T-helper 22 cell (primary cell): Measurements from ENCODE around the gene MMP8.

ENCODE experiments used
- DNase-seq: peaks from one replicate; pipeline ENCODE4 v3.0.0-alpha.2; 2020; ENCODE audit warnings: low read depth

Gene MMP8

DNA sequence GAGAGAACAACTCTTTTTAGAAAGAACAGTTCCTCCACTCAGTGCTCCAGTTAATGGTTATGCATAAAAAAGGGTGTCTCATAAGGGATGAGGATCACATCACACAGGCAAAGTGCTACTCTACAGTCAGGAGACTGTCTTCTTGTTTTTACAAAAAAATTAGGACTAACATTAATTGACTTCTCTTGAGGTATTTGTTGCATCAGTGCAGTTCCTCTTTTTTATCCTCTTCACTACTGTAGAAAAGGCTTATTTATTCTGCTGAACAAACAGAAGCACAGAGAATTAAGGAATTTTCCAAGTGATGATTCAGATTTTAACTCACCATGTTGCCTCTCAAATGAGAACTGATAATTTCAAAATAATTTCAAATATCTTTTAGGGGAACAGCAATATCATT is 1.9 kb downstream of the MMP8 start:
- no peak for DNase-seq

DNA sequence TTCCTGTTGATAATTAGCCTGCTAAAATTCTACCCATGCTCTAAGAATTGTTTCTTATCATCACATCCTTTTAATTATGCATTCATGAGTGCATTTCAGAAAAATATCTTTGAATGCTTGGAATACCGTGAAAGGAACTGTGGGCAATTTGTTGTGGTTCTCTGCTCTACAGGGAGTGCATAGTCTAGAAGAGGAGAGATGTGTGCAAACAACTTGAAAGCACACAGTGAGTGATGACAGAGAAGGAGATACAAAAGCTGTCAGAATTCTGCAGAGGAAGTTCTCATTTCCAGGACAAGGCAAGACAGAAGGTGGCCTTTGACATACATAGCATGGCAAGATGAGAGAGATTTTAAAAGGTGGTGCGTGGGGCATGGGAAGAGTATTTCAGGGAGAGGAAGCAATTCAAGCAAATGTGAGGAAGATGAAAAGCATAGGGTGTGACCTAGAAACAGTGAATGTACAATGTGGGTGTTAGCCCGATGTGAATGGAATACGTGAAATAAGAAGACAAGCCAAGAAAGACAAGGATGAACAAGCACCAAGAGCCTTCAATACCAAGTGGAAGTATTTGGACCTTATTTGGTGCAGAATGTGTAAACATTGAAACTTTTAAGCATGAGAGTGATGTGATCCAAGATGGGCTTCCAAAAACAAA is 5.0 kb downstream of the MMP8 start:
- DNase-seq, result no peak

DNA sequence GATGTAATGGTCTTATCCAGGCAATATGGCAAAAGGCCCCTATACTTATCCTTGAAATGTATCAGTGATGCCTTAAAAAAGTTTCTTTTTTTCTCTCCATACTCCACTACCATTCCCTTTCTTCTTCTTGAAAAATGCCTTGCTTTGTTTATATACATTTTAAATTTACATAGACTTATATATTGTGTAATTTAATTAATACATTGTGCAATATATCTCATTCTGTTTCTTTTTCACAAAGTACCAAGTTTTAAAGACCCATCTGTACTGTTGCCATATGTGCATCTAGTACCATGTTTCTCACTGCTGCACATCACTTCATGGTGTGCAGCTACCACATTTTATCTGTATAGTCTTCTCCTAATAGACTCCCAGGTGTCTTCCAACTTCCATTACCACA is 7.5 kb downstream of the MMP8 start:
- DNase-seq, result no peak

- DNase-seq, result no peak
Measured at GRCh38 chr11:102716527-102716926, 8.2 kb downstream of the MMP8 start.

DNA sequence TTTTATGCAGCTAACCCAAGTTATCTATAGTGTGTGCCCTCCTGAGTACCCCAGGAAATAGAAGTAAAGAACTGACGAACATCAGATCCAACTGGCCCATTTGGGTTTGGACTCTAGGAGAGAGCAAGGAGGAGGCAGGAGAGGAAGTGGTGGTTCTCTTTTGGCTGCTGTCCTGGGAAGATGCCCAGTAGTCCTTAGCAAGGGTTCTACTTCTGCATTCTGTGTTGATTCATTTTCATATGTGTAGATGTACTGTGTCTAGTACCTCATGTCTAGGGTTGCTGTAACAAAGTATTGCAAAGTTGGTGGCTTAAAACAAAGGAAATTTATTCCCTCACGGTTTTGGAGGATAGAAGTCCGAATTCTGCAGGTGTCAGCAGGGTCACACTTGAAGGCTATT is 12.6 kb downstream of the MMP8 start:
- no peak for DNase-seq

- DNase-seq, result no peak
Measured at GRCh38 chr11:102709201-102709945, 15.4 kb downstream of the MMP8 start.

DNA sequence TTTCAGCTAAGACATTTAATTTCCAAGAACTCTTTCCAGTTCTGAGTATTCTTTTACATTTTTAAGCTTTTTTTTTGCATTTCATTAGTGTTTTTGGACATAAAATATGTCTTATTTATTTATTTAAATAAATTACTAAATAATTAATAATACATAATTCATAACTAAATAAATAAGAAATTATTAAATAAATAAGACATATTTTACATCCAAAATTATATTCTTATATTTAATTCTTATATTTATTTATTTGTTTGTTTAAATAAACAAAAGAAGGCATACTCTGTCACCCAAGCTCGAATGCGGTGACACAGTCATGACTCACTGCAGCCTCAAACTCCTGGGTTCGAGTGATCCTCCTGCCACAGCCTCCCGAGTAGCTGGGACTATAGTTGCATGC is 16.1 kb downstream of the MMP8 start:
- no peak for DNase-seq

DNA sequence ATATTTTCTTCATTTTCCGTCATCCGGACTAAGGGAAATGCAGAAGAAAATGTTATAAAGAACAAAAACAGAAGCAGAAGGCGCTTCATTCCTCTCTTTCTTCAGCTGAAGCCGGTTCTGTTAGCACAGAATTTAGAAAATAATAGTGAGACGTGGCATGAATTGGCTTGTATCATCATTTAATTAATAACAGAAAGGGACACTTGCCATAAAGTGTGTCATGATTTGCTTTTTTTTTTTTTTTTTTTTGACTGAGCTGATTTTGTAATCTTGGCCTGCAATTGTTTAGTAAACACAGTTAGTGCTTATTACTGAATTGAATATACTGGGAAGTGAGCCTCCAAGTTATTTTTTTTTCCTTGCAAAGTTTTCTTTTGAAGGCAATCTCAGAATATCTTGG is 19.1 kb downstream of the MMP8 start, which contains the start of gene MMP27:
Gene MMP27, minus strand, starts transcription at position 144 of the 400 bp plus-strand sequence. Its CDS starts 55 bp downstream, at position 89.
- DNase-seq, result no peak

- DNase-seq, result no peak
Measured at GRCh38 chr11:102704841-102705240, 19.9 kb downstream of the MMP8 start.

DNA sequence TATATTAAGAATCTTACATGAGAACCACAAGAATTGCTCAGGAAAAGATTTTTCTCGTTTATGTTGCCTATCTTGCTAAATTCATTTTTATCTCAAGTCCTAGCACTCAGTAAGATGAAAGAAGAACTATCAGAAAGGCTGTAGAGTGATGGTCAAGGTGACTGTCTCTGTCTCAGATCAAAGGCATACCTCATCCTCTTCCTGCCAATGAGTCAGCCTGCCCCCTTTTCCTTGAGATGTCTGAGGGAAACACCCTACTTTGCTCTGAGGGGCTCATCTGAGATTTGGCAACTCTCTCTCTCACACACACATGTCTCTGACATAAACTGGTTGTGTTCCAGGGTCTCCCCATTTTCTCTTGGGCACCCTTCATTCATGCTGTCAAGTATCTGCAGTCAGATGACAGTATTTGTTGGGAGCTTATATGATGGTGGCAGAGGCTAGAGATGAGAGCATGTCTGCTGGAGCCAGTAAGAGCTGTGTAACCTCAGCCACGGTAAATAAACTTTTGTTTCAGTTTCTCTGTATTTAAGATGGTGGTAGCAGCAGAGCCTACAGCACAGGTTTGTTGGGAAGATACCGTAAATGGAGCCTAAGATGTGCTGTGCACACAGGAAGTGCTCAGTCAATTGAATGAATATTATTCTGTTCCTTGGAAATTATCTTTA is 20.8 kb downstream of the MMP8 start:
- DNase-seq, result no peak

DNA sequence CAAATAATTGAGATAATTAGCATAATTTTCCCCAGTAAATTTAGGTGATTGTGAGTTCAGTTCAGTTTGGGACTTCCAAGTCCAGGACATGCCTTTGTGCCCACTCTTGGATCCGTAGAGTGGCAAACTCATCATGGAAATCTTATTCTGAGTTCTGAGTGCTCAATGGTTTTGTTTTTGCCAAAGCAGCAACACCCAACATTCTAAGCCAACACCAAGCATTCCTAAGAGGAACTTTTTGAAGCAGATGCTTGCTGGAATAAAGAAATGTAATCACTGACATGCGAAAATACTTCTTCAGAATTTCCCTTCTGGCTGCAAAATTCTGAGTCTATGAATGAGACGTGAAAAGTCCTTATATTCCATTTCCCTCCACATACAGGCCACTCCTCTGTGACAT is 29.6 kb downstream of the MMP8 start:
- DNase-seq, result no peak

- no peak for DNase-seq
Measured at GRCh38 chr11:102685754-102686153, 39.0 kb downstream of the MMP8 start.

DNA sequence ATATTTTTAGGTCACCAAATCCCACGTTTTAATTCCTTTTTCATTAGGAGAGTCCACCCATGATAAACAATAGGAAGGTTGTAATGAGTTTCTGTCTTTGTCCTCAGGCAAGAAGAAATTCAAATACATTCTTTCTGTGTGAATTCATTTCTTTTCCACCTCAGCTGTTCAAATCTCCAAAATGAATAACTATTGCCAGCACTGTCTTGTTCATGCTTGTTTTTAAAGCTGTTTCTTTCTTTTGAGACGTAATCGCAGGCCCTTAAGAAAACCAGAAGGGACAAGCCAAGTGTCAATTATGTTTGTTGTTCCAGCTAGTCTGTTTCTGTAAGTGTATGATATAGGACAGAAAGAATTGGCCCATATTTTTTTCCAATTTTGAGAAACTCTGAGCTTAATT is 39.4 kb downstream of the MMP8 start:
- DNase-seq, result no peak

GRCh38 chr11:102683277-102683676 is 41.5 kb downstream of the MMP8 start:
- no peak for DNase-seq

- no peak for DNase-seq
Measured at GRCh38 chr11:102680945-102681344, 43.8 kb downstream of the MMP8 start.

DNA sequence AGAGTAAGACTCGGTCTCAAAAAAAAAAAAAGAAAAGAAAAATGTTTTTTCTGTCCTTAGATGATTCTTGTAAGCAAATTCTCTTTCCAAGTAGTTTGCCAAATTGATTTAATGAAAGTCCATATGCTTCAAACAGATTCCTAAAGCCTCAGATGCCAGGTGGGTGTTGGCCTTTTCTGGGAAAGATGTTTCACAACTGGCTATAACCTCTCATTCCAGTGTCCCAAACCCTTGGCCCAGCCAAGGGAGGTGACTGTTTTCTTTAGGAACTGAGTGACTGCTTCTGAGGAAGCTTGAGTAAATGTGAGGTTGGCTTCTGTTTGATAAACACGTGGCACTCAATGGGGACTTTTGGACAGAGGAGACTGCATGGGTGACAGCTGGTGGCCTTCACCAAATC is 46.7 kb downstream of the MMP8 start:
- no peak for DNase-seq

GRCh38 chr11:102676084-102676483 is 48.7 kb downstream of the MMP8 start:
- DNase-seq, result no peak

DNA sequence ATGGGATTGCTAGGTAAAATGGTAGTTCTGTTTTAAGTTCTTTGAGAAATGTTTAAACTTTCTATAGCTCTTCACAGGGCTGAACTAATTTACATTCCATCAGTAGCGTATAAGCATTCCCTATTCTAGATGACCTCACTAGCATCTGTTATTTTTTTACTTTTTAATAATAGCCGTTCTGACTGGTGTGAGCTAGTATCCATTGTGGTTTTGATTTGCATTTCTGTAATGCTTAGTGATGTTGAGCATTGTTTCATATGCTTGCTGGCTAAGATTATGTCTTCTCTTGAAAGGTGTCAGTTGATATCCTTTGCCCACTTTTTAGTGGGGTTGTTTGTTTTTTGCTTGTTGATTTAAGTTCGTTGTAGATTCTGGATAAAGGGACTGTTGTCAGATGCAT is 55.1 kb downstream of the MMP8 start:
- DNase-seq, result no peak

GRCh38 chr11:102666331-102666957 is 58.3 kb downstream of the MMP8 start:
- no peak for DNase-seq

- DNase-seq, result no peak
Measured at GRCh38 chr11:102664001-102664752, 60.6 kb downstream of the MMP8 start.

- DNase-seq, result no peak
Measured at GRCh38 chr11:102662607-102663006, 62.1 kb downstream of the MMP8 start.
